Measurements from ENCODE around the gene CHCHD3.

The CHCHD3 gene

DNA sequence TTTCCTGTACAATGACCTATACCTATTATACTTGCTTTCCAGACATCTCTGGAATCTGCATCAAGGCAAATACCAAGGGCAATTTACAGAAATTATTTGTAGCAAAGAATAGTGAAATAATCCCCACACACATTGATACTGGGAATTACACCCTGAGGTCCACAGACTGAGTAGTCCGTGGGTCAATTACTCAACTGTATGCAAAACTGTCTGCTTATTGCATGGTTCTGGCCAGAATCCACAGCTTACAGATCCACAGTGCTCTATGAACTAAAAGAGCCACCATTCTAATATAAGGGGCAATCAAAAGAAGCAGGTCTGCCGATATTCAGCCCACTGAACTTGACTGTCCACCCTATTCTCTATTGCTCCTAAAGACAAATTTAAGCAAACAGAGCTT is 5.7 kb downstream of the CHCHD3 start:
- DNase-seq = no peak

DNA sequence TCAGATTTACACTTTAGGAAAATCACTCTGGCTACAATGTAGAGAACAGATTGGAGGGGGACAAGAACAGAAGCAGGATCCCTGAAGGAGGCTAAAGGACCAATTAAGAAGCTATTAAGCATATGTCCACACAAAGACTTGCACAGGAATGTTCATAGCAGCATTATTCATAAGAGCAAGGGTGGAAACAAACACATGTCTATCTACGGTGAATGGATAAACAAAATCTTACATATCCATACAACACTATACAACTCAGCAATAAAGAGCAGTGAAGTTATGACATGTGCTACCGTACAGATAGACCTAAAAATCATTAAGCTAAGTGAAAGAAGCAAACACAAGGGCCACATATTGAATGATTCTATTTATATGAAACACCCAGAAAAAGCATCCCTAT is 10.4 kb downstream of the CHCHD3 start:
- DNase-seq = no peak

GRCh38 chr7:133070562-133070961 is 11.3 kb downstream of the CHCHD3 start:
- no peak for DNase-seq

DNA sequence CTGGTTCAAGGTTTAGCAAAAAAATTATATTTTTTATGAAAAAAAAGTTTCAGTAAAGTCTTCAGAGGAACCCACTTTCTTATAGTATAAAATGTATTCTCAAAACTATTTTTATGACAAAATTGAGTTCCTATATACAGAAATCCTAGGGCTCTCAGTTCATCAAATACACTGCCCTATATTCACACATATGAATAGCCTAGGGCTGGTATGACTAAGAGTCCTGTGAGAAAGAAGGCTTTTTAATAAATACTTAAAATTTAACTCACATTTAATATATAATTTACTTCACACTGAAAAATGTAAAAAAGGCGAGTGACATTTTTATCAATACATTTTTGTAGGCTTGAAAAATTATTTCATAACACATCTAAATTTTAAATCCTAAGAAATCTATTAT is 16.6 kb downstream of the CHCHD3 start:
- no peak for DNase-seq

GRCh38 chr7:133064082-133064820 is 17.6 kb downstream of the CHCHD3 start:
- no peak for DNase-seq

DNA sequence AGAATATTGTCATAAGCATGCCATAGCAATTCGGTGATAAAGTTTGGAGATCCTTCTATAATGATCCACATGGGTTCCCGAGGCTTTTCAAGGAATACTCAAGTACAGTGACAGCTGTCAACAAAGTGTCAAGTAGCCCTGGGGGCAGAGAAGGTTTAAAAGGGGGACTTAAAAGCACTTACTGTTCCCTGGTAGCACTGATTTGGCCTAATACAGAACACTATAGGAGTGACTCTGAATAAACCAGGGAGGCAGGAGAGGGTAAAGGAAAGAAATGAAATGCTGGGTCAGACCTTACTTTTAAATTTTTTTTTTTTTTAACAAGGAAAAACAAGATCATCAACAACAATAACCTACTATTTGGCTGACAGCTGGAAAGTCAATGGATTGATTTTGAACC is 20.1 kb downstream of the CHCHD3 start:
- DNase-seq = no peak

DNA sequence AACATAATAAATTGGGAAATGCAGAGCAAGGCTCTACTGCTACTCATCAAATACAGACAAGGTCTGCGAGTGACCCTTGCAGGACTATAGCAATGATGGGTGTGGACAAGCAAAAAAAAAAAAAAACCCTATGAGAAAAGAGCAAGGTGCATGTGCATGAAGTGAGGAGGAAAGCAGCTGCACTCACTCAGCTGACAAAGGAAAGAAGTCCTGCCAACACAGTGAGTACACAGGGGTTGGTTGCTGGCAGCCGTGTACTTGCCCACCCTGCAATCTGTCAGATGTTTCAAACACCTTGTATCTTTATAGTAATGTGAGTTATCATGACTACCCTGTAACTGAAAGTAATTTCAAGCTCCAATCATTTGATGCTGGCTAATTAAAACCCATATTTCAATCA is 20.5 kb downstream of the CHCHD3 start:
- no peak for DNase-seq

- no peak for DNase-seq
Measured at GRCh38 chr7:133060004-133060403, 21.9 kb downstream of the CHCHD3 start.

DNA sequence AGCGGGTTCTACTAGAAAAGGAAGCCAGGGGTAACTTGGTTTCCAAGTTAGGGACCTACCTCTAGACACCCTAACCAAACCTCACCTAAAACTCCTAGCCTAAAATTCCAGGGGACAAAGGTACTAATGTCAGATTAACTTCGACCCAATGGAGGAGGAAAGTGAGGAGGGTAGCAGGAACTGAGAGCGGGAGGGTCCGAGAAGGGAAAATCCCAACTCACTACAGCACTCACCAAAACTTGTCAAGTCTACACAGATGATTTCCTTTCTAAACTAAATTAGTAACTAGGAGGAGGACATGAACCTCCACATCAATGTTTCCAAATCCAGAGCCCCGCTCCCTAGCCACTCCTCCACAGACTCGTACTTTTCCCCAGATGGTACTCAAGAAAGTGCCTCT is 22.6 kb downstream of the CHCHD3 start:
- DNase-seq = no peak

GRCh38 chr7:133056370-133057238 is 25.3 kb downstream of the CHCHD3 start:
- DNase-seq = no peak

DNA sequence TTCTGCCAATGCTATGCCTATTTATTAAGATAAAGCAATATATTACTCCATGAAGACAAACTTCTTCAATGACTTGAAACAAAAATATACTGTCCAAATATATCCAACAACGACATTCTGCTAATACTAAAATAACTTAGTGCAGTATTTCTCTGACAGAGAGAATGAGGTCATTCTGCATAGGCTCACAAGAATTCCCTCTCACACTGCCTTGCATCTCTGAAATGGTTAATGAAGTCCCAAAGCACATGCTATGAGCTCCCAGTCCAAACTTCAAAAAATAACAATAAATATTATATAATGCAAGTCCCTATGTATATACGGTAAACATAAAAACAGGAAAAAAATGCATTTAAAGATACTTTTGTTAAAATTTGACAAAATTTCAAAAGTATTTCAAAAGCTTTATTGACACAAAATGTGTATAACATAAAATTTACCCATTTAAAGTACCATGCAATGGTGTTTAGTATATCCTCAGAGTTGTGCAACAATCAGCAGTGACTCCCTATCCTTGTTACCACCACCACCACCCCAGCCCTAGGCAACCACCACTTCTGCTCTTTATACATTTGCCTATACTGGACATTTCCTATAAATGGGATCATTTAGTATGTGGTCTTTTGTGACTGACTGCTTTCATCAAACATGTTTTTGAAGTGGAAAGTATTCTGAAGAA is 27.6 kb downstream of the CHCHD3 start:
- no peak for DNase-seq

GRCh38 chr7:133053321-133053891 is 28.5 kb downstream of the CHCHD3 start:
- DNase-seq = no peak

DNA sequence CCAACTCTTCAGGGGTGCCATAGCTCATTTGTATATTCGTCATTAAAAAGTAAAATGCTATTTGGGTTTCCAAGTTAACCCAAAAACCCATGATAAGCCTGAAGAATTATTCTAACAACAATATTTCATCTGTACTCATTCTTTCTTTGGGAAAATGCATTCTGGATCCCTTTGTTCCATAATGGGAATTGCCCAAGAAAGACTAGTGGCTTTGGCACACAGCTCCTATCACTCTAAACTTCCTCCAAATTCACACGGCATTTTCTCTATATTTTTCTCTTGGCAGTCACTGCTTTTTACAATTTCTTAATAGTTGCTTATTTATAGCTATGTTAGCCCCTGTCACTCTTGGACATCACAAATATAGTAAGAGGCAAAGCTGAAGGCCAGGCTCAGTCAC is 29.1 kb downstream of the CHCHD3 start:
- DNase-seq = no peak

DNA sequence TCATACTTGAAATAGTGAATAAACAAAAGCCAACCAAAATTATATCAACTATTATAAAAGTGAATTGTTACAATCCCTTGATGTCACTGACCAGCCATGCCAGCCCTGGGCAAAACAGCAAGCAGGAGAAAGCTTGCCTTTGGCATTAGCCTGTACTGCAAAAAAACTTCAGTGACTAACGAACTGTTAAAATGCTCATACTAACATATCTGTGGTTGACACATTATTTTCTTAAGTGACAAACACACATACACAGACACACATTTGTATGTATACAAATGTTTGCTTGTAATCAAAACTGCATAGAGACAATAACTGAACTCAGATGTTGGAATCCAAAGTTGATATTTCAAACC is 29.5 kb downstream of the CHCHD3 start:
- no peak for DNase-seq

DNA sequence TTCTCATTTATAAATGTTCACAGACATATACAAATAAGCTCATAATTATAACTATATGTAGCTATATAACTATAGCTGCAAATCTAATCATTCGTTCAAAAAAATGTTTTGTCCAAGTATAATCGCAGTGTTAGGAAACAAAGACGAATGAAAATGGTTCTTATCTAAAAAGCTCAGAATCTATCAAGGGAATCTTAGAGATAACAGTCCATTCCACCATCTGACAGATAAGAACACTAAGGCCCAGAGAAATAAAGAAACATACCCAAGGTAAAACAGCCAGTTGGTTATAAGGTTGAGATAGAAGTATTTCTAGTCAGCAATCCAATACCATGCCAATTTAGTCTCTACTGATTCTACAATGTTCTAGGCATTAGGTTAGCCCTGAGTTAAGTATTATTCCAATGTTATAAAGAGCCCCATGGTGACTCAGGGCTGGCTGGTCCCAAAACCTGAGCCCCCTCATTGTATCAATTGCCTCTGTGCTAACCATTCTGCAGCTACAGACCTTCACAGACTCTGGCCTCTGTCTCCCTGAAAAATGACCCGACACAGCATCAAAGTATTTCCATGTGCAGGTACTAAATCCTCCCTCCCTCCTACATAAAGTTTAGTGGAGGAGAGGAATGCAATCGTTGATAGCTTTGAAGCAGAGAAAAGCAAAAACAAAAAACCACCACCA is 30.0 kb downstream of the CHCHD3 start:
- DNase-seq = no peak

DNA sequence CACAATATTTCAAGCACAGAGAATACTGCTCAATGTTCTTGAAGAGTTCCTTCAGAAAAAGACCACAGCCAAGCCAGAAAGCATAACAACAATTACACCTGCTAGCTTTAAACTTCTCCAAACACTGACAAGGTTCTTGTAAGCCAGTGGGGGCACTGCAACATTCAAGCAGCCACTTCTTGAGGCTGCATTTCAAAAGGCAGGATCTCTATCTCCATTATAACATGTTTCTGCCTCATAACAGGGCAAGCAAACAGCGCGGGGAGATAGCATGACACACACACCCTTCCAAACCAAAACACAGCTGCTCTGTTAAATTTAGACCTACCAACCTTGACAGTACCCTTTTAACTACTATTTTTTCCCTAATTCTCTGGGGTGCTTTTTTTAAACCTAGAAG is 30.8 kb downstream of the CHCHD3 start:
- DNase-seq = no peak

GRCh38 chr7:133050200-133050995 is 31.5 kb downstream of the CHCHD3 start:
- no peak for DNase-seq

DNA sequence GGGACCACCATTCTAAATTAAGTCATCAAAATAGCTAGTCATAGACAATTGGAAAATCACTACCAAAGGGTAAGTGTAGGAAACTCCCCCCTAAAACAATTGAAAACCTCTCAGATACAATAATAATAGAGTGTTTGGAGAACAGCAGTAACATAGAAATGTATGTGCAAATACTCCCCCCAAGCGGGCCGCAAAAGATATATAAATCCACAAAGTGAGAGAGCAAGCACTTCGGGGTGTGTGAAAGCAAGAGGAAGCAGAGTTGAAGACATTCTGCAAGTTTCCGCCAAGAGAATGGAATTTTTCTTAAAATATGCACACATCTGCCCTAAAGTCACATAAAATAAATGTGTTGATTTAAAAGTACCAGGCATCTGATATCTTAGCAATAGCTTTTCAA is 33.3 kb downstream of the CHCHD3 start:
- DNase-seq = no peak

- DNase-seq = no peak
Measured at GRCh38 chr7:133047321-133047720, 34.6 kb downstream of the CHCHD3 start.

- no peak for DNase-seq
Measured at GRCh38 chr7:133044722-133045473, 37.0 kb downstream of the CHCHD3 start.

- DNase-seq = no peak
Measured at GRCh38 chr7:133040674-133041073, 41.2 kb downstream of the CHCHD3 start.
